SK-N-SH (cell line): Measurements from ENCODE around the gene DCX. TPM values are rescaled to one million over a fixed set of nuclear protein-coding genes. Genes with fewer than 3 reads are reported as not detected.

ENCODE experiments used
- CTCF ChIA-PET: fragments of 300-600, 350-600 bp; formaldehyde crosslinking; extraction: SDS; loops from one replicate; lab custom pipeline; 2021; lab: Yijun Ruan, JAX
- POLR2A ChIA-PET: fragments of 350-600 bp; sonication (Branson Sonifier 250); formaldehyde crosslinking; extraction: SDS; loops from one replicate; lab custom pipeline; 2020; ENCODE audit warnings: antibody characterized with exemption, inconsistent platforms; lab: Yijun Ruan, JAX
- DNase-seq: peaks from one replicate; pipeline ENCODE4 v3.0.0; 2012
- H2AFZ ChIP-seq: fragments of 200-600 bp; sonication (generic); 2 replicates; pipeline ENCODE4 v1.8.1; 2016; ENCODE audit warnings: antibody characterized with exemption, mild to moderate bottlenecking, low read depth
- H3F3A ChIP-seq: fragments of 200-600 bp; sonication (generic); replicated peaks from 2 replicates; pipeline ENCODE3; 2016; ENCODE audit warnings: antibody characterized with exemption, mild to moderate bottlenecking; ENCODE audit not compliant: insufficient read depth
- H3K27ac ChIP-seq, 2 experiments: fragments of 200-500 bp in 1 of 2; fragments of 200-600 bp in 1 of 2; sonication (Bioruptor generic) in 1 of 2; sonication (generic), shearing (Covaris generic) in 1 of 2; 2 replicates each; pipeline versions ENCODE4 v1.5.1 to v1.6.1; 2014 to 2016; ENCODE audit warnings: low read depth in 2 of 2, inconsistent platforms in 1 of 2, low read length in 1 of 2, mild to moderate bottlenecking in 1 of 2, mixed read lengths in 1 of 2
- H3K27me3 ChIP-seq: fragments of 200-600 bp; sonication (generic), shearing (Covaris generic); 2 replicates; pipeline ENCODE4 v1.6.1; 2016; ENCODE audit warnings: mixed run types; ENCODE audit not compliant: insufficient read depth
- H3K36me3 ChIP-seq, 2 experiments: fragments of 200-500 bp in 1 of 2; fragments of 200-600 bp in 1 of 2; sonication (Bioruptor generic) in 1 of 2; sonication (generic) in 1 of 2; replicated peaks in 1 of 2; 2 replicates each; pipeline versions ENCODE3 to v1.5.1; 2014 to 2016; ENCODE audit warnings: low read length in 1 of 2, mild to moderate bottlenecking in 1 of 2; ENCODE audit not compliant: insufficient read depth in 2 of 2, control insufficient read depth in 1 of 2
- H3K4me1 ChIP-seq, 2 experiments: fragments of 200-500 bp in 1 of 2; fragments of 200-600 bp in 1 of 2; sonication (Bioruptor generic) in 1 of 2; sonication (generic), shearing (Covaris generic) in 1 of 2; 2 replicates each; pipeline versions ENCODE4 v1.5.1 to v1.6.1; 2014 to 2016; ENCODE audit warnings: low read depth in 1 of 2, low read length in 1 of 2, mixed run types in 1 of 2; ENCODE audit not compliant: insufficient read depth in 2 of 2, control insufficient read depth in 1 of 2
- H3K4me2 ChIP-seq: fragments of 200-600 bp; sonication (generic), shearing (Covaris generic); 2 replicates; pipeline ENCODE4 v1.6.1; 2017; ENCODE audit warnings: mixed run types
- H3K4me3 ChIP-seq, 2 experiments: fragments of 200-500 bp in 1 of 2; fragments of 200-600 bp in 1 of 2; sonication (Bioruptor generic) in 1 of 2; sonication (generic), shearing (Covaris generic) in 1 of 2; 2 replicates each; pipeline versions ENCODE4 v1.5.1 to v1.8.1; 2014 to 2016; ENCODE audit warnings: low read depth in 2 of 2, inconsistent platforms in 1 of 2, low read length in 1 of 2, mild to moderate bottlenecking in 1 of 2, mixed read lengths in 1 of 2, moderate library complexity in 1 of 2
- H3K79me2 ChIP-seq: fragments of 200-600 bp; sonication (generic); 2 replicates; pipeline ENCODE4 v1.8.1; 2017; ENCODE audit warnings: mild to moderate bottlenecking; ENCODE audit not compliant: insufficient read depth
- H3K9ac ChIP-seq: fragments of 200-600 bp; sonication (generic); 2 replicates; pipeline ENCODE4 v1.6.1; 2017; ENCODE audit warnings: mixed run types
- H3K9me2 ChIP-seq: fragments of 200-600 bp; sonication (generic); 2 replicates; pipeline ENCODE4 v1.6.1; 2017; ENCODE audit warnings: mixed run types
- H3K9me3 ChIP-seq: fragments of 200-600 bp; sonication (generic); 2 replicates; pipeline ENCODE4 v1.6.1; 2017; ENCODE audit warnings: mixed run types, mild to moderate bottlenecking, moderate library complexity
- H4K20me1 ChIP-seq: fragments of 200-600 bp; sonication (generic); 2 replicates; pipeline ENCODE4 v1.6.1; 2017; ENCODE audit warnings: mild to moderate bottlenecking, mixed run types; ENCODE audit not compliant: insufficient read depth
- CHD2 ChIP-seq: fragments of 150-350 bp; IDR thresholded peaks from 2 replicates; pipeline ENCODE4 v1.6.1; 2018; ENCODE audit warnings: low read length; ENCODE audit not compliant: partially characterized antibody
- ELF1 ChIP-seq: IDR thresholded peaks from 2 replicates; pipeline ENCODE4 v1.4.0; 2012
- EP300 ChIP-seq, 2 experiments: IDR thresholded peaks; 2 replicates each; pipeline versions ENCODE4 v1.4.0 to v1.6.1; 2012; ENCODE audit warnings: borderline replicate concordance in 1 of 2, low read depth in 1 of 2, low read length in 1 of 2
- FOSL2 ChIP-seq: IDR thresholded peaks from 2 replicates; pipeline ENCODE4 v1.4.0; 2012; ENCODE audit warnings: low read depth, mild to moderate bottlenecking, moderate library complexity, borderline replicate concordance
- FOXJ3 ChIP-seq: sonication (generic); formaldehyde crosslinking; IDR thresholded peaks from 2 replicates; pipeline ENCODE4 v1.5.1; 2020; ENCODE audit warnings: mild to moderate bottlenecking, missing genetic modification reagents
- FOXM1 ChIP-seq: IDR thresholded peaks from 2 replicates; pipeline ENCODE4 v1.4.0; 2012; ENCODE audit warnings: low read depth, mild to moderate bottlenecking
- MAX ChIP-seq: IDR thresholded peaks from 2 replicates; pipeline ENCODE4 v1.4.0; 2012; ENCODE audit warnings: low read depth
- MEF2A ChIP-seq: IDR thresholded peaks from 2 replicates; pipeline ENCODE4 v1.4.0; 2012; ENCODE audit warnings: low read depth, borderline replicate concordance
- RCOR1 ChIP-seq: fragments of 150-350 bp; IDR thresholded peaks from 2 replicates; pipeline ENCODE4 v1.6.1; 2017; ENCODE audit warnings: antibody characterized with exemption, low read length
- RFX5 ChIP-seq: IDR thresholded peaks from 2 replicates; pipeline ENCODE4 v1.6.1; 2012; ENCODE audit warnings: mild to moderate bottlenecking, improper control_type of control experiment, low read length
- WGBS: methylation state at CpG from one replicate; pipeline ENCODE4 v1.1.6; 2017; ENCODE audit warnings: low lambda C conversion rate; 5-methylcytosine and 5-hydroxymethylcytosine counted together
- polyA plus RNA-seq, 3 experiments: library from polyadenylated mRNA; depleted of rRNA; stranded (reverse); fragments of >200 nt; gene quantifications; 2 replicates each; pipeline ENCODE4 v1.2.3, GENCODE V29; 2012
- TF ChIP-seq, protein P1 (sequence below): fragments of 150-350 bp; IDR thresholded peaks from 2 replicates; pipeline ENCODE4 v1.6.1; 2017; ENCODE audit warnings: antibody characterized with exemption, low read length, low read depth, borderline replicate concordance
- TF ChIP-seq, protein P2 (sequence below): fragments of 200-600 bp; sonication (generic); IDR thresholded peaks from 2 replicates; pipeline ENCODE4 v1.6.1; 2017; ENCODE audit warnings: antibody characterized with exemption, mild to moderate bottlenecking, moderate library complexity
- TF ChIP-seq, protein P3 (sequence below): IDR thresholded peaks from 2 replicates; pipeline ENCODE4 v1.4.0; 2012; ENCODE audit warnings: low read depth, borderline replicate concordance

The DCX gene
- polyA plus RNA-seq, 1 of the 3 experiments (the other 2 are of a cell fraction) = 0.26 TPM

GRCh38 chrX:111318901-111319300 is 93.1 kb downstream of the DCX start:
- Histone ChIP-seq H3F3A (no peaks in the 10 kb centered on the region), H3K4me2 (no peak overlapping the region), H3K27ac (no peak overlapping the region), H2AFZ (no peak overlapping the region), H3K79me2 (no peaks in the 10 kb centered on the region), H4K20me1 (no peaks in the 10 kb centered on the region), H3K36me3 (no peaks in the 10 kb centered on the region), H3K4me3 (no peak overlapping the region), H3K9ac (no peak overlapping the region), H3K4me1 (peaks cover 0 to 2% of the 10 kb centered on the region in 2 experiments; a peak in 1 of 4 replicates), H3K27me3 (no peaks in the 10 kb centered on the region), H3K9me3 (no peaks in the 10 kb centered on the region), H3K9me2 (no peaks in the 10 kb centered on the region)
- ChIA-PET CTCF (no interaction called here), POLR2A (no interaction called here)
- no peak for DNase-seq
- TF ChIP-seq MAX = no peak
- TF ChIP-seq, protein P1, sequence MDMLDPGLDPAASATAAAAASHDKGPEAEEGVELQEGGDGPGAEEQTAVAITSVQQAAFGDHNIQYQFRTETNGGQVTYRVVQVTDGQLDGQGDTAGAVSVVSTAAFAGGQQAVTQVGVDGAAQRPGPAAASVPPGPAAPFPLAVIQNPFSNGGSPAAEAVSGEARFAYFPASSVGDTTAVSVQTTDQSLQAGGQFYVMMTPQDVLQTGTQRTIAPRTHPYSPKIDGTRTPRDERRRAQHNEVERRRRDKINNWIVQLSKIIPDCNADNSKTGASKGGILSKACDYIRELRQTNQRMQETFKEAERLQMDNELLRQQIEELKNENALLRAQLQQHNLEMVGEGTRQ = no peak
- TF ChIP-seq RFX5 = no peak
- TF ChIP-seq, all 33 proteins: peak for 0

DNA sequence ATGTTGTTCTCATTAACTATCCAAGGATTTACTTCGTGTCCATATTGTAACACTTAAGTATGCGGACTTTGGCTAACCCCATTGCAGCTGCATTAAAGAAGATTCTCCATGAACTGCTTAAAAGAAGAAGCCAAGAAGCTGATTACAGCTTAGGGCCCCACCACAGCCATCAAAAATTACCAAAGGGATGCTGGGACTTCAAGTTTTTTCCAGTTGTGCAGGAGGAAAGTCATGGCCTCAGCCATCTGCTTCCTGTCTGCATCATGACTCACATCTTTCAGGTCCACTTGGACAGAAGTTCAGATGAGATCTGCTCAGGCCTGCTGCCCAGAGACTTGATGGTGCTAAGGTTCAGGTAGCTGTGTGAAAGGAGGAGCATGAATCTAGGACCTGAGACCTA is 102.9 kb downstream of the DCX start:
- no peak overlapping the region for H3K9ac ChIP-seq
- no peak for TF ChIP-seq FOSL2
- TF ChIP-seq FOXJ3 (CRISPR knock-in tag) = no peak
- TF ChIP-seq, protein P2, sequence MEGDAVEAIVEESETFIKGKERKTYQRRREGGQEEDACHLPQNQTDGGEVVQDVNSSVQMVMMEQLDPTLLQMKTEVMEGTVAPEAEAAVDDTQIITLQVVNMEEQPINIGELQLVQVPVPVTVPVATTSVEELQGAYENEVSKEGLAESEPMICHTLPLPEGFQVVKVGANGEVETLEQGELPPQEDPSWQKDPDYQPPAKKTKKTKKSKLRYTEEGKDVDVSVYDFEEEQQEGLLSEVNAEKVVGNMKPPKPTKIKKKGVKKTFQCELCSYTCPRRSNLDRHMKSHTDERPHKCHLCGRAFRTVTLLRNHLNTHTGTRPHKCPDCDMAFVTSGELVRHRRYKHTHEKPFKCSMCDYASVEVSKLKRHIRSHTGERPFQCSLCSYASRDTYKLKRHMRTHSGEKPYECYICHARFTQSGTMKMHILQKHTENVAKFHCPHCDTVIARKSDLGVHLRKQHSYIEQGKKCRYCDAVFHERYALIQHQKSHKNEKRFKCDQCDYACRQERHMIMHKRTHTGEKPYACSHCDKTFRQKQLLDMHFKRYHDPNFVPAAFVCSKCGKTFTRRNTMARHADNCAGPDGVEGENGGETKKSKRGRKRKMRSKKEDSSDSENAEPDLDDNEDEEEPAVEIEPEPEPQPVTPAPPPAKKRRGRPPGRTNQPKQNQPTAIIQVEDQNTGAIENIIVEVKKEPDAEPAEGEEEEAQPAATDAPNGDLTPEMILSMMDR = no peak
- no peak for TF ChIP-seq EP300 (IDR thresholded peaks at IDR 0.05; ENCODE audit: borderline replicate concordance in 1 of 2, low read depth in 1 of 2, low read length in 1 of 2)
- ChIA-PET CTCF (no interaction called here), POLR2A (no interaction called here)
- H3K4me3 ChIP-seq = no peak overlapping the region
- no peaks in the 10 kb centered on the region; the same call in 1 of the 2 replicates for H3K27me3 ChIP-seq
- H3K79me2 ChIP-seq = no peaks in the 10 kb centered on the region
- H3K9me3 ChIP-seq = no peaks in the 10 kb centered on the region; the same call in 1 of the 2 replicates
- WGBS = 40% methylated on average over 2 of the region's 2 CpGs
- no peaks in the 10 kb centered on the region for H4K20me1 ChIP-seq
- no peaks in the 10 kb centered on the region for H3F3A ChIP-seq
- no peak overlapping the region for H3K4me2 ChIP-seq
- no peaks in the 10 kb centered on the region for H3K9me2 ChIP-seq
- no peaks in the 10 kb centered on the region; a peak in 1 of 4 replicates for H3K4me1 ChIP-seq
- no peak overlapping the region for H3K27ac ChIP-seq
- no peak overlapping the region for H2AFZ ChIP-seq
- H3K36me3 ChIP-seq = no peaks in the 10 kb centered on the region
- DNase-seq = no peak

DNA sequence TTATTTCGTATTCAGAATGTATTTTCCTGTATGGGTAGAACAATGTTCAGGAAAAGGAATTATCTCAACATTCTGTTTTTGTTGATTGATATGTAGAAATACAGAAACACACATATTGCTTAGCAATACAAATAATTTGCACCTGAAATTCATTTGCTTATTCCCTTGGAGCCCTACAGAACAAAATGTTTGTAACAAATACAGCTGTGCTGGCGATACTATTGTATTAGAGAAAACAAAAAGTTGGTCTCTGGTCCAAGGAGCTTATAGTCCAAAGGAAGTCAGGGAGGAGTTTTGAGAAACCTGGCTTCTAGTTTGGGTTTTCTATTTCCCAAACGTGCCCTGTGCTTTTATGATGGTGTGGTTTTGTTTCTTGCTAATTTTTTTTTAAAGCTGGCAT is 104.0 kb downstream of the DCX start:
- Histone ChIP-seq H2AFZ (no peak overlapping the region), H3K36me3 (no peaks in the 10 kb centered on the region), H3K27me3 (no peaks in the 10 kb centered on the region; the same call in 1 of the 2 replicates), H3K79me2 (no peaks in the 10 kb centered on the region), H3K4me1 (no peaks in the 10 kb centered on the region; a peak in 1 of 4 replicates), H3K4me2 (no peak overlapping the region), H4K20me1 (no peaks in the 10 kb centered on the region), H3K9me2 (no peaks in the 10 kb centered on the region), H3K9me3 (no peaks in the 10 kb centered on the region; the same call in 1 of the 2 replicates), H3K27ac (no peak overlapping the region; a peak in 1 of 4 replicates), H3K4me3 (no peak overlapping the region), H3F3A (no peaks in the 10 kb centered on the region), H3K9ac (no peak overlapping the region)
- POLR2A ChIA-PET = no interaction called here
- no peak for DNase-seq
- CTCF ChIA-PET = interaction anchor here (0.6 kb wide), 1 partner anchor 145 kb away, joined by 3 read pairs; no protein-coding TSS in a partner anchor
- WGBS = 12% methylated on average over 3 of the region's 3 CpGs
- TF ChIP-seq RCOR1 (no peak), ELF1 (no peak), FOSL2 (no peak), FOXM1 (no peak), MEF2A (no peak), CHD2 (no peak)
- TF ChIP-seq, protein P2 = no peak
- TF ChIP-seq, protein P3, sequence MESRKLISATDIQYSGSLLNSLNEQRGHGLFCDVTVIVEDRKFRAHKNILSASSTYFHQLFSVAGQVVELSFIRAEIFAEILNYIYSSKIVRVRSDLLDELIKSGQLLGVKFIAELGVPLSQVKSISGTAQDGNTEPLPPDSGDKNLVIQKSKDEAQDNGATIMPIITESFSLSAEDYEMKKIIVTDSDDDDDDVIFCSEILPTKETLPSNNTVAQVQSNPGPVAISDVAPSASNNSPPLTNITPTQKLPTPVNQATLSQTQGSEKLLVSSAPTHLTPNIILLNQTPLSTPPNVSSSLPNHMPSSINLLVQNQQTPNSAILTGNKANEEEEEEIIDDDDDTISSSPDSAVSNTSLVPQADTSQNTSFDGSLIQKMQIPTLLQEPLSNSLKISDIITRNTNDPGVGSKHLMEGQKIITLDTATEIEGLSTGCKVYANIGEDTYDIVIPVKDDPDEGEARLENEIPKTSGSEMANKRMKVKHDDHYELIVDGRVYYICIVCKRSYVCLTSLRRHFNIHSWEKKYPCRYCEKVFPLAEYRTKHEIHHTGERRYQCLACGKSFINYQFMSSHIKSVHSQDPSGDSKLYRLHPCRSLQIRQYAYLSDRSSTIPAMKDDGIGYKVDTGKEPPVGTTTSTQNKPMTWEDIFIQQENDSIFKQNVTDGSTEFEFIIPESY = no peak
